NCI-H69 (cell line): ENCODE data around the gene FAM90A1.
A peak's percentile ranks its signal among the peaks of the same experiment; 100 is the strongest.
"Not testable (repeated sequence)": the region's sequence is repeated elsewhere in the genome, so short reads cannot be mapped to it uniquely, and the experiment has no call there.

Experiments
- DNase-seq: peaks from one replicate; lab custom pipeline; 2025; lab: John Stamatoyannopoulos, UW

Gene FAM90A1

DNA sequence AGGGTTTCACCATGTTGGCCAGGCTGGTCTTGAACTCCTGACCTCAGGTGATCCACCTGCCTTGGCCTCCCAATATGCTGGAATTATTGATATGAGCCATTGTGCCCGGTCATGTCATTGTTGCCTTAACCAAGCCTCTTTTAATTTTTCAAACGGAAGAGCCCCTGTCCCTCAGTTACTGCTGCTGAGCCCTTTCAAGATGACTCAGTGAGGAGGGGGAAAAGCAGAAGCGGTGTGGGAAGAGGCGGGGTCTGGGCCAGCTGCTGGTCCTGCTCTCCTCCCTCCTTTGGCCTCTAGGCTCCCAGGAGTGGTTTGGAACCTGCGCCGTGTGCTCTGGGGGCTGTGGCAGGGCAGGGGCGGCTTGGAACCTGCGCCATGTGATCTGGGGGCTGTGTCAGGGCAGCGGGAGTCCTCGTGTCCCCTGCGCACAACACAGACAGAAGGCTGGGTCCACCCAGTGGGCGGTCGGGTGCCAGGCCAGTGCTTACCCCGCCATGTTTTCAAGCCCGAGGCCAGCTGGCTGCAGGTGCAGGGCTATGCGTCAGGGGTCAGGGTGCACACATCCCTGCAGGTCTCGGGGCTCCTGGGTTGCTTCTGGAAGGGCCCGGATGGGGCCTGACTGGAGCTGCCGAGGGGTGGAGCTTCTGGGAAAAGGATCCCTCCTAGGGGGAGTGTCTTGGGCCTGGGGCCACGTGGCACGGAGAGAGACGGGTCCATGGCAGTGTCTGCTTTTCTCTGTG is at the start of gene FAM90A1:
Gene FAM90A1, minus strand, starts transcription at position 627 of the 740 bp plus-strand sequence. CDS start 2,786 bp downstream, outside the sequence.
- not testable (repeated sequence) for DNase-seq

GRCh38 chr12:8276397-8276796 is 49.0 kb upstream of the FAM90A1 start:
- not testable (repeated sequence) for DNase-seq

DNA sequence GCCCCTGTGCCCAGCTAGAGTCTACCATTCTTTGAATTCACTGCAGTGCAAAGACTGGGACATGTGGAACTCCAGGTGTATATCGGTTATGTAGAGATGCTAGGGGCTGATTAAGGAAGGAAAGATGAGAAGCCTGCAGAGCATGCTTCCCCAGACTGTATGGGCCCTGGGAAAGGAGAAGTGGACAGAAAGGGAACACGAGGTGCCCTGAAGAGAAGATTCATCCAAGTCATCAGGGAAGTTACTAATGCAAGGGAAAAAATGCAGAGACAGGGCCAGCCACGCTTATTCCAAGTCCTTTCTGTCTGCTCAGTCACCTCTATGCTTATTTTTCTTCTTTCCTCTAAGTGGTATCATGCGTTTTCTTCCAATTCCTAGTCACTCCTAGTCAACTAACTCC is 39.3 kb upstream of the FAM90A1 start:
- DNase-seq: not testable (repeated sequence)

DNA sequence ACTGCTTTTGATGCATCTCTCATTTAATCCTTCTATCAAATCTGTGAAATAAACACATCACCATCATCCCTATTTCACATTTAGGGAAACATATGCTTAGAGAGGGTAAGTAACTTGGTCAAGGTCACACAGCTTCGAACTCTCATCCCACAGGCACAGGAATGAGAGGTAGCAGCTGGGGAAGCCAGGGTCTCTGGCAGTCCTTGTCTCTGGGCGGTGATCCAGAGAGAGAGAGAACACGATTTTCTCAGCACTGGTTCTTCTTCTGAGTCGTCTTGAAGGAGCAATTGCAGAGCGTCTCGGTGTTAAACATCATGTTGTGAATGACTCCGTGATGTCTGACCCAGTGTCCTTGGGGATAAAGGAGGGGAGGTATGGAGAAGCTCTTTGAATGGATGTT is 36.8 kb upstream of the FAM90A1 start:
- DNase-seq: not testable (repeated sequence)

DNA sequence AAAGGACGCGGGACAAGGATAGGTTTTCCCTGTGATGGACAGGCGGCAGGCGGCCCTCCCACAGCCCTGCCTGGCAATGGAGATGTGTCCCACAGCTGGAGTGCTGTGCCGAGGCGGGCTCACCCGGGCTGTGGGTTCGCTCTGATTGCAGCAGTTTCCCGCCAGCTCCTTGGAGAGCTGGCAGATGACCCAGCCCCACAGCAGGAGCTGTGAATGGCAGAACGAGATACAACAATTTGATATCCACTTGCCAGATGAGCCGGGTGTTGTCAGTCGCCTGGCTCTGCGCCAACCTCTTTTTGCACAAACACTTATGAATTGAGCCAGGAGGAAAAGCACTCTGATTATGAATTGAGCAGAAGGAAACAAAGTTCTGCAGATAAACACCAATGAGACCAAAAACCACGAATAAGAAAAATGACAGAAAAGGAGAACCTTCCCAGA is 33.7 kb upstream of the FAM90A1 start:
- DNase-seq: peak; percentile 3

- not testable (repeated sequence) for DNase-seq
Observed at GRCh38 chr12:8256356-8256755, 28.9 kb upstream of the FAM90A1 start.

DNA sequence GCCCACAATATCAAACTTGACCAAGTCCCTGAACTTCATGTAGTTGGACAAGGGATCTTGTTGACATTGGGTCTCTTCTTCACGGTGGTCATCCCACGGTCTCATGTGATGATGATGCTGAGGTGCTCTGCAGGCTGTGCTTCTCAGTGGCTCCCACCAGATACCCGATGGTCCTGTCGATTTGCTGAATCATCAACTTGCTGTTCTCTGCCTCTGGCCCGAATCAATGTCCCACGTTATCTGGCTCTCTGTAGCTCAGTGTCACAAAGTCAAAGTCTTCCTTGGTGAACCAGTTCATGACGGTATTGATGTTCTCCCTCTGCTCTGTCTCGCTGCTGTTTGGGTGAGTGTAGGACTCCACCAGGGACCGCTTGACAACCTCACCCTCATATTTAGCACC is 27.3 kb upstream of the FAM90A1 start:
- not testable (repeated sequence) for DNase-seq

GRCh38 chr12:8252056-8252818 is 24.8 kb upstream of the FAM90A1 start:
- DNase-seq: not testable (repeated sequence)

DNA sequence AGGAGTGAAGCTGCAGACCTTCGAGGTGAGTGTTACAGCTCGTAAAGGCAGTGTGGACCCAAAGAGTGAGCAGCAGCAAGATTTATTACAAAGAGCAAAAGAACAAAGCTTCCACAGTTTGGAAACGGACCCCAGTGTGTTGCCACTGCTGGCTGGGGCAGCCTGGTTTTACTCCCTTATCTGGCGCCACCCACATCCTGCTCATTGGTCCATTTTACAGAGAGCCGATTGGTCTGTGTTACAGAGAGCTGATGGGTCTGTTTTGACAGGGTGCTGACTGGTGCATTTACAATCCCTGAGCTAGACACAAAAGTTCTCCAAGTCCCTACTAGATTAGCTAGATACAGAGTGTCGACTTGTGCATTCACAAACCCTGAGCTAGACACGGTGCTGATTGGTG is 24.2 kb upstream of the FAM90A1 start:
- DNase-seq: not testable (repeated sequence)

GRCh38 chr12:8246941-8247535 is 19.6 kb upstream of the FAM90A1 start:
- not testable (repeated sequence) for DNase-seq

- not testable (repeated sequence) for DNase-seq
Observed at GRCh38 chr12:8243682-8244161, 16.3 kb upstream of the FAM90A1 start.

GRCh38 chr12:8242880-8243681 is 15.7 kb upstream of the FAM90A1 start:
- peak; percentile 84 for DNase-seq

DNA sequence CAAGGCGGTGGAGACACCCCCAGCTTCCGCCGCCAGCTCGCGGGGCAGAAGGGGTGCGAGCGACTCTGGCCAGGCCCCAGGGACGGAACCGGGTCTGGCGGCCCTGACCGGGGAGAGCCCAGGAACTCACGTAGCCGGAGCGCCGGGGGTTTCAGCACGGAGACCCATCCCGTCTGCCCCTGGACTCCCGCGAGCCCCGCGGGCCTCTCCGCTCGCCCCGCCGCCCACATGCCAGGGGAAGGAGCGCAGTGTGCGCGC is 15.1 kb upstream of the FAM90A1 start:
- not testable (repeated sequence) for DNase-seq

DNA sequence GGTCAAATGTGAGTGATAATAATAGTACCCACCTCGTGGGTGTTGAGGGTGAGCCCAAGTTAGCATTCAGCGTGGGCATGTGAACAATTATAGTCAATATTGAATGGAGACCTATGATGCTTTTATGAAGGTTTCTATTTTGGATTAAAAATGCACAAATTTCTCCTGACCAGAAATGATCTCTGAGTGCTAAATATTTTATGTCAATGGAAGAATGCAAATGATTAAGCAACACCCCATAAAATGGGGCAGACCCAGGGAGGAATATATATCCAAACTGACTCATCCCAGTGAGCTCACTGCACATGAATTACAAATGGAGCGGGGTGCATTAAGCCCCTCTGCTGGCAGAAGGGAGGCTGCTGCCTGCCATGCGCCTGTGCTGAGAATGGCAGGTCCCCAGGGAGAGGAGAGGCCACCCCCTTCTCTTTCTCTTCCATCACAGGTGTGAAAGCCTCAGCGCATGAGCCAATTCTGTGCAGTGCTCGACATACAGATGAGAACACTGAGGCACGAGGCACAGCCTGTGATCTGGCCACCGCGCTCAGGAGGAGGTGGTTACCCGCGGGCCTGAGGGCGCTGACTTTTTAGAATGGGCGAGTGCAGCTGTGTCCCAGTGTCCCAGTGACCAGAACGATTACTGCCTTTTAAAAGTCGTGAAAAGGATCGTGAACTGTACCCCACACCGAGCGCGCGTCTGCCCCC is 14.7 kb upstream of the FAM90A1 start:
- DNase-seq: peak; percentile 22

- DNase-seq: not testable (repeated sequence)
Observed at GRCh38 chr12:8240340-8241114, 13.1 kb upstream of the FAM90A1 start.

DNA sequence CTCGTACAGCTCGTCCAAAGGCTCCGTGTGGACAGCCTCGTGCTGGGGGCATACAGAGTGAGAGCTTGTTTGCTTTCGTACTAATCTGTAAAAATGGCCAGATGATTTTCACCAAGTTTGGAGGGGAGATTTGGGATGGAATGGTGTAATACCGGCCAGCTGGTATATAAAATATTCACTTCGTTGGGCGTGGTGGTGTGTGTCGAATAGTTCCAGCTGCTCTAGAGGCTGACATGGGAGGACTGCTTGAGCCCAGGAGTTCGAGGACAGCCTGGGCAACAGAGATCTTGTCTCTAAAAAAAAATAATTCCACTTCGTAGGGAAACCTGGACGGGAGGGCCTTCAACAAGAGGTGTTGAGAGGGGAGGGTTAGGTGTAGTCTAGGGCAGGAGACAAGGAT is 9.6 kb upstream of the FAM90A1 start:
- not testable (repeated sequence) for DNase-seq

- DNase-seq: not testable (repeated sequence)
Observed at GRCh38 chr12:8235316-8236157, 8.1 kb upstream of the FAM90A1 start.

DNA sequence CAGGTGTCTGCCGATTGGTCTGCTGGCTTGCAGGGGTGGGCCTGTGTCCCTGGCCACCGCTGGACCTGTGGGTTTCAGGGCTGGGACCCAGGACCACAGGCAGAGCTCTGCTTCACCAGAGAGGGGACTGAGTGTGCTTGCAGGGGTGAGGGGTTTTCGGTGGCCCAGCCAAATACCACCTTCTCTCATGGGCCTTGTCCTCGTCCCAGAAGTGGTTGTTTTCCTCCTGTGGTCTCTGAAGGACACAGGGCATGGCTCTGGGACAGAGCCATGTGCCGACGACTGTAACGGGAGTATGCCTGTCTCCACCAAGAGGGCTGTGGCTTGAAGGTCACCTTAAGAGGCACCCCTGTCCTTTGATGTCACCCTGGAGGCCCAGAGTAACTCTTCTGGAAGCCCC is 7.3 kb upstream of the FAM90A1 start:
- not testable (repeated sequence) for DNase-seq

DNA sequence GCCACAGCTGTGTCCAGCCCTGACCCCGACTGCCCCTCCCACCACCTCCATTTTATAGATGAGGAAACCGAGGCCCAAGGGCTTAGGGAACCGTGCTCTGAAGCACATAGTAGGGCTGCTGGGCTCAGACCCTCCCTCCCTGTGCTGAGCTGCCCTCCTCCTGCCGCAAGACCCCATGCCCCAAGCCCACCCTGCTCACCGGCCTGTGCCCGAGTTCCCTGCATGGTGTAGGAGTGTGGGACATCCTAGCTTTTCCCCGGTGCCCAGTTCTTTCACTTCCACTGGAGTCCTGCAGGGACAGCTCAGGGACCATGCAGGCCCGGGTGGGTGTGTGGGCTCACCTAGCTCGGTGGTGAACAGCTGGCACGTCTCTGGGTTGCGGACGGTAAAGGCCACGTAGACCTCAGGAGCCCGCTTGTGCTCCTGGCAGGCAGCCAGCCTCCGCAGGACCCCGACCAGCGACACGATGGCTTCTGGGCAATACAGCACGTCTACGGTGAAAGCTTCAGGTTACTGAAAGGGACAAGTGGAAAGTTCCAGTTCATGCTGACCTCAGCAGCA is 6.6 kb upstream of the FAM90A1 start:
- DNase-seq: not testable (repeated sequence)
